ENCODE measurements around the gene CTSE.

The CTSE gene

DNA sequence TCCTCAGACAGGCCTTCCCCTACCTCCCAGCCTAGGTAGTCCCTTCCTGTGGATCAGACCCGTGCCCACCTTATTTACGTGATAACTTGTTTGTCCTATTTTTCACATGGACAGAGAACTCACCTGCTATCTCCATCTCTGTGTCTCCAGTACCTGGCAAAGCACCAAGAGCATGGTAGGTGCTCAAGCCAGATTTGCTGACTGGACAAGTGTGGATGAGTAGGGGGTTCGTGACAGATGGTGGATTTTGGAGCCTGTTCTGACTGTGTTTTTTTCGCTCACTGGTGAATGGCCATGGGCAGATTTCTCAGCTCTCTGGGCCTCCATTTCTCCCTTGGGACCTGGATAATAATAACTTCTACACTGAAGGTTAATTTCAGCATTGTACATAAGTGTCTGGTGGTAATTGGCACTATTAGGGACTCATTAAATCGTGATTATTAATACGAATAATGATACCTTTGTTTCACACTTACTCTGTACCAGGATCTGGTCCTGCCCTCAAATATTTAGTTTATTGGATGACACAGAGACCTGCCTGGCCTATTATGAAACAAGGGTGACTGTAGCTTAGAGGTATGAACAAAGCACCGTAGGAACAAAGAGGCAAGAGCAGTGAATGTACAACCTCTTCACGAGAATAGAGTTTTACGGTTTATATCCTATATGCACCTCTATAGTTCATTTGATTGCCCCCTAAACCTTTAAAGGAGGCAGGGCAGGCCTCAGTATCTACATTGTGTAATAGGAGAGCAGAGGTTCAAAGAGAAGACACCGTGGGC, 56.0 kb downstream of the CTSE start:
- no peak for DNase-seq

DNA sequence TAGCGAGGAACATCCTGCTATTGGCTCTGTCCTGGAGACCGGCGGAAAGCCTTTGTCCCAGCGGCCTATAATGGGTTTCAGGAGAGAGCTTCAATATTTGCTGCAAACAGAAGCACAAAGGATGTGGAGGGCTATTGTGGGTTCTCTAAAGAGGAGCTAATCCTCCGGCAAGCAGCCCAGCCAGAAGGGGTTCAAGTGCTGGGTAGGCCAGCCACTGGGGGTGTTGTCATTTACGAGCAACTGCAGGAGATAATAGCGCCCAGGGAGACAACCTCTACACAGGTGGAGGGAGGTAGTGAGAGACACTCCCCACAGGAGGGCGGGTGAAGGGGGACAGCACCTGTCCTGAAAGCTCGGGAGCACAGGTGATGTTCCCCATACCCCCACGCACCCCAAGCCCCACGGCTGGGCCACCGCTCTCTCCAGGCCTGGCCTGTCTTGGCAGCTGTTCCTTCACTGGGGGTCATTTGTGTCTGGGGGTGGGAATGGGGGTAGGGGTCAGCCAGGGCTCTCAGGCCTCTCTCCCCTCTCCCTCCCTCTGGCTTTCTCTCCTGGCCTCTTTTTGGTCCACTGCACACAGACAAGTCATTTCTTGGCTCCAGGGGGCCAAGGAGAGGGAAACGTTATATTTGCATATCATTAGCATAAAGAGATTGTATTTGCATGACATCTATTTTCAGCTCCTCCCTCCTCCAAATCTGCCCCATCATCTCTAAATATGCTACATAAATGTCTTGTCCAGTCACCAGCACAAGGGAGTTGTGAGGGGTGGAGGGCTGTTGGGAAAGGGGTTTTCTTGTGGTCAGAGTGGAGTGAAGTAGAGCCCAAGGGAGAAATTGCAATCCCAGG, 58.4 kb downstream of the CTSE start:
- DNase-seq, result peak; percentile 96

DNA sequence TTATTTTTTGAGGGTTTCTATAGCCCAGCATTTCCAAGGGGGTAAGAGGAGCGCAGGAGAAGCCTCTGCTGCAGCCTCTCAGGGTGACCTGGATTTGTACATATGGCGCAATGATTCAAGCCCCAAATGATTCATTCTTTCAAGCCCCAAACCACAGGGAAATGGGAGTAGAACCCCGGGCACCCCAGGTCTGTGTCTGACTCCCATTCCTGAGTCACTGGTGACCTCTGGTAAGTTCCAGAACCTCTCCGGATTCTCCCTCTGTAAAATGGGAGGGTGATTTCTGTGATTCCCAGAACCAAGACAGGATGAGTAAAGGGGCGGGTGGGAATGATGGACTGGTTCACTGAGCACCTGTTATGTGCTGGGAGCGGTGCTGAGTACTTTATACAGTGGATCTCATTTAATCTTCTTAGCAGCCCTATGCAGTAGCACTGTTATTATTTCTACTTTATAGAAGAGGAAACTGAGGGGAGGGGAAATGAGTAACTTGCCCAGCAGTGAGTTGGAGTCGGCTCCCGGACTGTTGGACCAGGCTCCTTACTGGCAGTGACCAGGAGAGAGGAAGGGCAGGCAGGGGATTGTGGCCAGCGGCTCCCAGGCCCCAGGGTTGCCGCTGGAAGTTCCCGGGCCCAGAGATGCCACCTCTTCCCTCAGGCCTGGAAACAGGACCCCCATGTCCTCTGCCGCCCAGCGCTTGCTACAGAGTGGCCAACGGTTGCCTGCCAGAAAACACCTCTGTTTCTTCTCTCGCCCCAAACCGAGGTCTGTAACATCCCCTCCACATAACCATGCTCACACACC, 60.1 kb downstream of the CTSE start:
- no peak for DNase-seq

DNA sequence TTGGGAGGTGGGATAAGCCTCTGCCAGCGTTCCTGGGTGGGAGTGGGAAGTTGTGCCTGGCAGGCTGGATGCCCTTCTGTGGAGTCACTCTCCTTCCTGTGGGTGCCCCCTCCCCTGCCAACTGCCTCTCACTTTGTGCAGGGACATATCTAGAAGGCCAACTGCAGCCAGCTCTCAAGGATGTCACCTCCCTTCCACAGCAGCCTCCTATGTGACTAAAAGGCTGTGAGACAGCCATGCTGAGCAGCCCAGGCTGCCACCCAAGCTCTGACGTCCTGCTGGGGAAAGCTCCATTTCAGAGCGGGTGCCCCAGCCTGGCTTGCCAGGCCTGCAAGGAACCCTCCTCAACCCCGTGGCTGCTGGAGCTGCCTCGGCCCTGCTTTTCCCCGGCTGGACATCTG, 60.9 kb downstream of the CTSE start:
- no peak for DNase-seq

DNA sequence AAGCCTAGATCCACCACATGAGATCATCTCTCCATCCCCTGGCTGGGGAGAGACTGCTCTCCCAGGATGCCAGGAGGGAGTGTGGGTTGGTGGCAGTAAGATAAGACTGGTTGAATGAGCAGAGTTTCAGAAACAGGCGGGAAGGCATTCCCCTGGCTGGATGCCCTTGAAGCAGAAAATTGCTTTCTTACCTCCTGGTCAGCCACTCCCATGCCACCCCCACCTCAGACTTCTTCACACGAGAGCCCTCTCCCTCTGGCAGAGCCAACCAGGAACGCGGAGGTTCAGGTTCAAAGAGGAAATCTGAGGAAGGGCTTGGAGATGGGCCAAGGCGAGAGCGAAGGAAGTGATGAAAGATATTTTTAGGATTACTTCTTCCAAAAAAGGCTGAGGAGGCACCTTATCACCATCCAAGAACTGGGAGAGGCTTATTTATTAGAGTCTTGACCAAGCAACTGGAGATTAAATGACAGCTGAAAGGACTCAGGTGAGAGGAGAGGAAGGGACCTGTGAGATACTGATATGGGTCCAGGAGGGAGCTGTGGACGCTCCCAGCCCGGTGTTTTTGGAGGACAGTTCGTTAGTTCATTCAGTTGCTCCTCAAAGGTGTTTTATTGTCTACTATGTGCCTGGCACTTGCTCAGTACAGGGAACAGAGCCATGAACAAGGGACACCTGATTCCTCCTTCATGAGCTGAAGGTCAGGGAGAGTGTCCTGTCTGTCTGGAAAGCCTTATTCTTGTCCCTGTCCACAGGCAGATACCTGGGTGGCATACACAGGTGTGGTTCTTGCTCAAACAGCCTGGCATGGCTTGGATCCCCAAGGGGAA, 61.5 kb downstream of the CTSE start:
- no peak for DNase-seq

DNA sequence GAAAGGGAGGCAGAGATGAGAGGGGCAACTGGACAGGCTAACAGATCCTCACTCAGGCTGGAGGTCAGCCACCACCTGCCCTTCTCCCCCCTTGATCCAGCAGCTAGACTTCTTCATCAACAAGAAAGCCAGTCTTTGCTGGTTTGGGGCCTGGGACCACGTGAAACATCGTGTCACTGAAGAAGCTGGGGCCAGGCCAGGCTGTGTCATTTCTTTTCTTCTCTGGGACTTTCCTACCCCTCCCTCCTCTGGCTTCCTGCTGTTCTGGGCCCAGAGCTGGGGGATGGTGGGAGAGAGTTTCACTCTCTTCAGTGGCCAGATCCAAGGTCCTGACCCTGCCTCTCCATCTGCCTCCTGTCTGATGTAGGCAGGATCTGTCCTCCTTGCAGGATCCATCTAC, 62.3 kb downstream of the CTSE start:
- DNase-seq, result no peak

DNA sequence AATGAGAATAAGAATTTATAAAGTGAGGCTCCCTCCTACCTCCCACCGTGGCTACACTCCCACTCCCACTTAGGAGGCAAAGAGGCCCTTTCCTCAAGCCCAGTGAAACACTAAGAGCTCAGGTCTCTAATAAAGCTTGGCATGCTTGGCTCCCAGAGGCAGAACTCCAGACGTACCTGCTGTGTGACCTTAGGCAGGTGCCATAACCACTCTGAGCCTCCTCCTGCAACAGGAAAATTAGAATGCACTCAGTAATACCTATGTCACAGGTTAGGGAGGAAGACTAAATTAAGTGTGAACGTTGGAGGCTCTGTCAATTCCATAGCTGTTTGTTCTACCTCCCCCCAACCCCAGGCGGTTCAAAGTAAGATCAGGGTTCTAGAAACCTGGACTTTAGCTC, 63.9 kb downstream of the CTSE start:
- no peak for DNase-seq

All from NCI-H526 treated with DMSO at 0.1 percent for 48 hours (cell line).